NK-92 (cell line): ENCODE data around the gene TCF12.
"Not testable (repeated sequence)": the region's sequence is repeated elsewhere in the genome, so short reads cannot be mapped to it uniquely, and the experiment has no call there.

Source experiments
- DNase-seq: peaks from one replicate; lab custom pipeline; 2025; ENCODE audit not compliant: unreplicated experiment; lab: John Stamatoyannopoulos, UW

Gene TCF12

DNA sequence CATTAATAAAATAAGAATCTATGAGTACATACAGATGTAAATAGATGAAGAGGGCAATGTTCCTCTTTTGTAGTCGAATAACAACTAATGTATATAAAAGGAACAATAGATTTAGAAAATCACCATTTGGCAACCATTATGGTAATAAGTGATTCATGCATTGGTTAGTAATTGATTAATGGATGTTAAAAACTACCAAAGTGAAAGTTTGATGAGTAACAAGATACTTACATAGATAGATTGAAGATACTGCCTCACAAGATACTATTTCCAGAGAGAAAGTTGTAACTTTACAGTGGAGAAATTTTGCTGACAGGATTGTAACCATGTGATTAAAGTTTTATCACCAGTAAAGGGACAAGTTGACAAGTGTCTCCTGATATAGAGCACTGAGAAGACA is 55.0 kb downstream of the TCF12 start:
- no peak for DNase-seq

GRCh38 chr15:56977232-56977631 is 58.8 kb downstream of the TCF12 start:
- no peak for DNase-seq

GRCh38 chr15:56978898-56979662 is 60.6 kb downstream of the TCF12 start:
- DNase-seq: no peak

DNA sequence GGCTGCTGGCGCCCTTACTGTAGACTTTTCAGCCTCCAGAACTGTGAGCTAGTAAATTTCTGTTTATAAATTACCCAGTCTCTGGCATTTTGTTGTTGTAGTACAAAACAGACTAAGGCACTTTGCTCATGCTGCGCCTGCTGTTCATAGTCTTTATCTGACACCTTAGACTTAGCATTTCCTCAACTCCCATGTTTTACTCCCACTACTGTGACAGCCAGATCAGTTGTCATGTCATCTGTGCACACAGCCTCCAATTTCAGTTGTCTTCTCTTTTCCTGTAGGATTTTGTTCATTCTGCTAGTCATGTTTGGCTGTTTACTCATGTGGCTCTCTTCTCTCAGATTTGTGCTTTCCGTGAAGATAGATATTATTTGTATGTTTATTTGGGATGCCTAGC is 62.0 kb downstream of the TCF12 start:
- DNase-seq: no peak

- DNase-seq: no peak
These were observed 62.7 kb downstream of the TCF12 start for GRCh38 chr15:56981160-56981559.

GRCh38 chr15:56982987-56983386 is 64.5 kb downstream of the TCF12 start:
- no peak for DNase-seq

- no peak for DNase-seq
These were observed 66.4 kb downstream of the TCF12 start for GRCh38 chr15:56984681-56985481.

- DNase-seq: no peak
These were observed 67.4 kb downstream of the TCF12 start for GRCh38 chr15:56985856-56986255.

- DNase-seq: no peak
These were observed 68.8 kb downstream of the TCF12 start for GRCh38 chr15:56987286-56987685.

DNA sequence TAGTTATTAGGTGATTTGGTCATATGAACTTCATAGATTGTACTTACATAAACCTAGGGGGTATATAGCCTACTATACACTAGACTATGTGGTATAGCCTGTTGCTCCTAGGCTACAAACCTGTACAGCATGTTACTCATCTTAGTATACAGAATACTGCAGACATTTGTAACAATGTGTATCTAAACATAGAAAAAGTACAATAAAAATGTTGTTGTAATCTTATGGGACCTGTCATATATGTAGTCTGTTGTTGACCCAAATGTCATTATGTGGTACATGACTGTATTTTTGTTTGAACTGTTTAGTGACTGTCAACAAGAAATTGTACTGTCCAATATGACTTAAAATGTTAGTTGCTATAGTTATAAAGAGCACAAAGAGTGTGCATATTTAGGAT is 69.8 kb downstream of the TCF12 start:
- DNase-seq: no peak

GRCh38 chr15:56989411-56989924 is 71.0 kb downstream of the TCF12 start:
- DNase-seq: no peak

DNA sequence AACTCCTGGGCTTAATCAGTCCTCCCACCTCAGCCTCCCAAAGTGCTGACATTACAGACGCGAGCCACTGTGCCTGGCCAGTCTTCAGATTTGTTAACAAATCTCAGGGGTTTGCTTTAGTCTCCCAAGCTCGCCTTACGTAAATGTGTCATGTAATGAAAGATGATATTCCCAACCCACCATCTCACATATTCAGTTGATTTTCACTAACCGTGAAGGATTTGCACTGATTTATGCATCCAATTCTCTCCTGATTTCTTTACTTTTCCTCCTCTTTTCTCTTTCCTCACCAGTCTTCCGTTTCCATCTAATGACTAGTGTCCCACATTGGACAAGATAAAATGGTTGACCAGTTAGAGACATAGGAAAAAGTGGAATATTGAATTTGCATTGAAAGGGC is 72.6 kb downstream of the TCF12 start:
- no peak for DNase-seq

- DNase-seq: no peak
These were observed 74.3 kb downstream of the TCF12 start for GRCh38 chr15:56992725-56993124.

- DNase-seq: no peak
These were observed 75.8 kb downstream of the TCF12 start for GRCh38 chr15:56994280-56994679.

DNA sequence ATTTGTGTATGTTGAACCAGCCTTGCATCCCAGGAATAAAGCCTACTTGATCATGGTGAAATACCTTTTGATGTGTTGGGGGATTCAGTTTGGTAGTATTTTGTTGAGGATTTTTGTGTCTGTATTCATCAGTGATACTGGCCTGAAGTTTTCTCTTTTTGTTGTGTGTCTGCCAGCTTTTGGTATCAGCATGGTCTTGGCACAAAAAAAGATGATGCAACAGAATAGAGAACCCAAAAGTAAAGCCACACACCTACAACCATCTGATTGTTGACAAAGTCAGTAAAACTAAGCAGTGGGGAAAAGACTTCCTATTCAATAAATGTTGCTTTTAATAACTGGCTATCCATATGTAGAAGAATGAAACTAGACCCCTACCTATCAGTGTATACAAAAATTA is 77.6 kb downstream of the TCF12 start:
- no peak for DNase-seq

DNA sequence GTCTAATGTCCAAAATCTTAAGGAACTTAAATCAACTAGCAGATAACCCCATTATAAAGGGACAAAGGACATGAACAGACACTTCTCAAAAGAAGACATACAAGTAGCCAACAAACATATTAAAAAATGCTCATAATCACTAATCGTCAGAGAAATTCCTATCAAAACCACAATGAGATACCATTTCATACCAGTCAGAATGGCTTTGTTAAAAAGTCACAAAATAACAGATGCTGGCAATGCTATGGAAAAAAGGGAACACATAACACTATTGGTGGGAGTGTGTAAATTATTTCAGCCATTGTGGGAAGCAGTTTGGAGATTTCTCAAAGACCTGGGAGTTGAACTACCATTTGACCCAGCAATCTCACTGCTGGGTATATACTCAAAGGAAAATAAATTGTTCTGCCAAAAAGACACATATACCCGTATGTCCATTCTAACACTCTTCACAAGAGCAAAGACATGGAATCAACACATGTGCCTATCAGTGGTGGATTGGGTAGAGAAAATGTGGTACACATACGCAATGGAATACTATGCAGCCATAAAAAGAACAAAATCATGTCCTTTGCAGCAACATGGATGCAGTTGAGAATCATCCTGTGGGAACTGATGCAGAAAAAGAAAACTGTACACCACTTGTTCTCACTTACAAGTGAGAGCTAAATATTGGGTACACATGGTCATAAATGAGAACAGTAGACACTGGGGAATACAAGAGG is 78.5 kb downstream of the TCF12 start:
- no peak for DNase-seq

DNA sequence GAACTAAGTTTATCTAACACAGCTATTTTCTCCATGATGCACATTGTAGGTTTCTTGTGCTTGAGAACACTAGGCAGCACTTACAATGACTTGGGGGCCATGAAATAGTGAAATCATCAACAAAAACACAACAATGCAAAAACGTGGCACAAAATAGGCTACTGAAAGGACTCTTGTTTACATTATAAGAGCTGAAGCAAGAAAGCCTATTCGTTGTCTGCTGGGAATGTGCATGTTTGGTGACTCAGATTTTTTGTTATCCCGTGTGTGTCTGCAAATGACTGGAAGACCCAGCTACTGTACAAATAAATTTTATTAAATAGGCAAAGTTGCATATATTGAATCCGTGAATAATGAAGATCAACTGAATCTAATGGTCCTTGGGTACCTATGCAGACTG is 85.0 kb downstream of the TCF12 start:
- DNase-seq: no peak

GRCh38 chr15:57005244-57005643 is 86.8 kb downstream of the TCF12 start:
- no peak for DNase-seq

GRCh38 chr15:57007797-57008196 is 89.4 kb downstream of the TCF12 start:
- not testable (repeated sequence) for DNase-seq

GRCh38 chr15:57010724-57011123 is 92.3 kb downstream of the TCF12 start:
- DNase-seq: no peak

DNA sequence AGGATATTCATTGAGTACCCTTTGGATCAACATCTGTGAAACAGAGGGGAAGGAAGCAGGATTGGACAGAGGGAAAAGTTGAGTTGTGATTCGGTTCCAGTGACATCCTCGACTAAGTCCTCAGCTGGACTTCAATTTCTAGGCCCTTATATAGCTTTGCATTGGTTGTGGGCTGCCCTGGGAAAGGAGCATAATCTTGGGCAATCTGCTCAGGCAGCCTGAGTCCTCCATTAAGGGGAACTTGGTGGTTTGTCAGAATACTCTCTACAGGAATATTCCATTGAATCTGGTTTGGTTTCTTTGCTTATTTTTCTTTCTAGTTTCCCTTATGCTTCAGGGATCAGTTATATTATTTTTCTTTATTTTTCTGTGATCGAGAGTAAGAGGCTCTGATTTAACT is 94.1 kb downstream of the TCF12 start:
- no peak for DNase-seq

GRCh38 chr15:57014896-57015295 is 96.5 kb downstream of the TCF12 start:
- DNase-seq: not testable (repeated sequence)
